Stimulated activated CD4-positive, alpha-beta T cell treated with anti-CD3 and anti-CD28 coated beads, Interleukin-2, amount 100 ng/mL, for 4 hours (primary cell): ENCODE results near the gene TYROBP.
A peak's percentile ranks its signal among the peaks of the same experiment; 100 is the strongest.
"Not testable (repeated sequence)": the region's sequence is repeated elsewhere in the genome, so short reads cannot be mapped to it uniquely, and the experiment has no call there.

Experiments used
- DNase-seq: peaks from one replicate; pipeline ENCODE4 v3.0.0-alpha.2; 2020; ENCODE audit warnings: low read depth

The TYROBP gene

GRCh38 chr19:35899547-35900214, 8.4 kb downstream of the TYROBP start:
- peak; percentile 86 for DNase-seq

GRCh38 chr19:35898499-35898809, 9.6 kb downstream of the TYROBP start:
- no peak for DNase-seq

- no peak for DNase-seq
Measured at GRCh38 chr19:35897706-35898451, 10.2 kb downstream of the TYROBP start.

DNA sequence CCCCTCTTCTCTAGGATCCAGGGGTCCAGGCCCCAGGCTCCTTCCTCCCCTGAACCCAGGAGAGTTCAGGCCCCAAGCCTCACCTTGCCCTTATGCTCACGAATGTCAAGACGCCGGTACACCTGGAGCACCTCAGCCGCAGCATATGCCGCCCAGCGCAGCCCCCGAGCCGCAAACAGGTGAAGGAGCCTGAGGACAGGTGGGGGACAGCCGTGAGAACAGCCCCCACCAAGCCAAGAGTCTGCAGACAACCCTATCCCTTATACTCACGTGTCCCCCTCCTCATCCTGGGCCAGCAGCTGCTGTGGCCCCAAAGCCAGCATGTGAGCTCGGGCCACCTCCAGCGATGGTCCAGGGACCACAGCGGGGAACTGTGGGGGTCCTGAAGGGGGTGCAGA, 11.5 kb downstream of the TYROBP start:
- DNase-seq, result no peak

GRCh38 chr19:35895911-35896642, 12.0 kb downstream of the TYROBP start:
- no peak for DNase-seq

DNA sequence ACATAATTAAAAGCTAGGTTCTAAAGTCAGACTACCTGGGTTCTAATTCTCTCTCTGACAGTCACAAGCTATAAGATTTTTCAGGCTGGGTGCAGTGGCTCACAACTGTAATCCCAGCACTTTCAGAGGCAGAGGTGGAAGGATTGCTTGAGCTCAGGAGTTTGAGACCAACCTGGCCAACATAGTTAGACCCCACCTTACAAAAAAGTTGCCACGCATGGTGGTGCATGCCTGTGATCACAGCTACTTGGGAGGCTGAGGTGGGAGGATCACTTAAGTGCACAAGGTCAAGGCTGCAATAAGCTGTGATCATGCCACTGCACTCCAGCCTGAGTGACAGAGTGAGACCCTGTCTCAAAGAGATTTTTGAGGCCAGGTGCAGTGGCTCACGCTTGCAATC, 13.8 kb downstream of the TYROBP start:
- DNase-seq, result no peak

GRCh38 chr19:35891819-35892218, 16.3 kb downstream of the TYROBP start:
- not testable (repeated sequence) for DNase-seq

GRCh38 chr19:35890113-35890650, 17.9 kb downstream of the TYROBP start:
- DNase-seq, result no peak

- DNase-seq, result no peak
Measured at GRCh38 chr19:35889370-35890112, 18.6 kb downstream of the TYROBP start.

DNA sequence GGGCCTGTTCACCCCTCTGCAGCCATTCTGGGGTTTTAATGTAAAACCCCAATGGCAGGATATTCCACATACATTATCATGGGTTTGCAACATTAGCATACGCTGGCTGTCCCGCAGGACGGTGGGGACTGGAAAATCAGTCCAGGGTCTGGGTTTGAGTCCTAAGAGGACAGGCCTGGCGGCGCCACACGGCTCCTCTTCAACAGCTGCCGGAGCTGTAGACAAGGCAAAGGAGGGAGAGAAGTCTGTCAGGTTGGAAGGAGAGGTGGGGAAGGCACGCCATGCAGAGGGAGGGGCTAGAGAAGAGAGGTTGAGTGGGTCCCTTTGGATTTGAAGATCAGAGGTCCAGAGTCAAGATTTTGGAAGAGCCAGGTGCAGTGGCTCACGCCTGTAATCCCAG, 19.7 kb downstream of the TYROBP start:
- DNase-seq, result no peak

DNA sequence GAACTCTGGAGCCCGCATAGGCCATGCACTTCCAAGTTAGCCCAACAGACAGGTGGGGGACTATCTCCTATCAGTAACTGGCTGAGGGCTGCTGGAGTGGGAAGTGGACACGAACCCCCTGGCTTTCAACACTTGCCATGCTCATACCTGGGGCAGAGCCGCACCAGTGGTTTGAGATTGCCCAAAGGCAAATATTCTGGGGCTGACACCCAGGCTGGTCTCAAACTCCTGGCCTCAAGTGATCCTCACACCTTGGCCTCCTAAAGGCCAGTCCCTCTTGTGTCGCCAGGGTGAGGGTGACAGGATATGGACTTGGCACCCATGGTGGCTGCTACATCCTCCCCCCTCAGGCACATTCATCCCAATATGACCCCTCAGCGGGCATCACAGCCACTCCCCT, 20.9 kb downstream of the TYROBP start:
- no peak for DNase-seq

GRCh38 chr19:35885904-35886303, 22.2 kb downstream of the TYROBP start:
- DNase-seq, result no peak

- no peak for DNase-seq
Measured at GRCh38 chr19:35885225-35885738, 22.8 kb downstream of the TYROBP start.

- DNase-seq, result no peak
Measured at GRCh38 chr19:35883882-35884281, 24.2 kb downstream of the TYROBP start.

DNA sequence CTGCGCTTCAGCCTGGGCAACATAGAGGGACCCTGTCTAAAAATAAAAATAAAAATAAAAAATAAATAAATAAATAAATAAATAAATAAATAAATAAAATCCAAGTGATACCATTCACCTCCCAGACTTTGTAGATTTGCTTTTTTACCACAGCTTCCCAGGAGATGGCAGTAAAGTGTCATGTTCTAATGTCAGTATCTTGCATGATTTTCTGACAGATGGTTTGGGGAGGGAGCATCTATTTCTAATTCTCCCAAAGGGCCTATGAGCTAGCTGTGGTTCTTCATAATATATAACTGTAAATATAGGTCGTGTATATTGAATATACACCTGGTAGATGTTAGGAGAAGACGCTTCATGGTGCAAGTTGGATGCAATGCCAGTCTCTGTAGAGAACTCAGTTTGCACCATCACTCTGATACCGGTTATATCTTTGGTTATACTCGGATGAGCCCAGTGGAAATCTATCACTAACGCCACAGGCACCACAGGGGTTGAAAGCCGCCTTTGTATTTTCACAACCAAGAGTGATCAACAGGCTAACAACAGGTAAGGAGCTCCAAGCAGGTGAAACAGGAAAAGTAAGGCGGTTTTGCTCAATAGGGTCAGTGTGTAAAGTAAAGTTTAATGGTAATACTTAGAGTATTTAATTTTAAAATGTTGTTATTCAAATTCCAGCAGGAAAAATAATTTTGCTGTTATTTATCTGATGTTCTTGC, 25.8 kb downstream of the TYROBP start:
- no peak for DNase-seq

DNA sequence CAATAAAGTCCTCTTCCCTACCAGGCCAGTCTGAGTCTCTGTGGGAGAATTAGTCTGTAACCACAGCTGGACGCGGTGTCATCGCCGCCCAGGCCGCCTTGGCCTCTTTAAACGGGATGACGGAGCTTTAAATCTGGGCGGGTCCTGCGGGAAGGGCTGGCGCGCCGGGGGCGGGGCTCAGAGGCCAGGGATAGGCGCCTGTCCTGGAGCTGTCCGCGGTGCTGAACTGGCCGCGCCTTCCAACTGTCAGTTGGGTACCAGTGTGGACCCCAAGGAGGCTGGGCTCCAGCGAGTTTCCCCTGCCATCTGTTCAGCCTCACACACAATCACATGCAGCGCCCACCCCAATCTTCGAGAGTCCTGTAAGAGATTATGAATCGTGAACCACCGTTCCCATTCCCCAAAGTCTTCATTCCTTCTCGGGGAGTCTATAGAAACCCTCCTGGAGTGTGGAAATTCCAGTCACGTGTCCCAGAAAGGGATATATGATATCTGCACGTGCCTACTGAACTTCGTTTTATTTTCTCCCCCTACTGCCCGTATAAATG, 28.3 kb downstream of the TYROBP start:
- DNase-seq, result no peak

DNA sequence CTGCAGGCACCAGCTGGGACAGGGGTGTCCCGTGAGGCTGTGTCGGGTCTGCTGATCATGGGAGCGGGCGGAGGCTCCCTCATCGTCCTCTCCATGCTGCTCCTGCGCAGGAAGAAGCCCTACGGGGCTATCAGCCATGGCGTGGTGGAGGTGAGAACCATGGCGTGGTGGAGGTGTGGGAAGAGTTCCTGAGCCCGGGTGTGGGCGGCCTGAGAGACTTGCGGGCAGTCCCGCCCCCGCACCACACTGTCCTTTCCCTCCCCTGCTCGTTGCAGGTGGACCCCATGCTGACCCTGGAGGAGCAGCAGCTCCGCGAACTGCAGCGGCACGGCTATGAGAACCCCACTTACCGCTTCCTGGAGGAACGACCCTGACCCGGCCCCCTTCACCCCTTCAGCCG, 29.0 kb downstream of the TYROBP start:
- no peak for DNase-seq

DNA sequence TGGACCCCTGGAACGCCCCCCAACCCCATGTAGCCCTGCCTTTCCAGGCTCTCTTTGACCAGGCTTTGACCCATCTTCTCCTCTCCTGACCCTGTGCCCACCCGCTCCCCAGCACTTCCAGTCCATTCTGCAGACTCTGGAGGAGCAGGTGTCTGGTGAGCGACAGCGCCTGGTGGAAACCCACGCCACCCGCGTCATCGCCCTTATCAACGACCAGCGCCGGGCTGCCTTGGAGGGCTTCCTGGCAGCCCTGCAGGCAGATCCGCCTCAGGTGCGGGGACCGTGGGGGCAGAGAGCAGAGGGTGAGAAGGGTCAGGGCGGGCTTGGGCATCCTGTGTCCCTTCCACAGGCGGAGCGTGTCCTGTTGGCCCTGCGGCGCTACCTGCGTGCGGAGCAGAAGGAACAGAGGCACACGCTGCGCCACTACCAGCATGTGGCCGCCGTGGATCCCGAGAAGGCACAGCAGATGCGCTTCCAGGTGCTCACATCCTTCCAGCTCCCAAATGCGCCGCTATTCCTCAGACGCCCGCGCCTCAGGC, 33.6 kb downstream of the TYROBP start:
- DNase-seq, result no peak

DNA sequence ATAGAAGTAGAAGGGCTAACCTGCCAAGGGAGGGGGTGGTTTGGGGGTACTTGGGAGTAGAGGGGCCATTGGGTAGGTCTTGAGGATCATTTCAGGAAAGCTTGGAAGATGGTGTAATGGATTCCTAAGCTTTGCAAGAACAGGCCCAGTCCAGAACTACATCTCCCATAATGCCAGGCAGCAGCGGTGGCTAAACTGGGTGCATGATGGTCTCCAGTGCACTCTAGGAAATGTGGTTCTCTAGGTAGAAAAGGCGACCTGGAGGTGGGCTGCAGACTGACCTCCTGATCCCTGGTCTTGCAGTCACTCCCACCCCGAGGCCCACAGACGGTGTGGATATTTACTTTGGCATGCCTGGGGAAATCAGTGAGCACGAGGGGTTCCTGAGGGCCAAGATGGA, 35.9 kb downstream of the TYROBP start:
- no peak for DNase-seq

DNA sequence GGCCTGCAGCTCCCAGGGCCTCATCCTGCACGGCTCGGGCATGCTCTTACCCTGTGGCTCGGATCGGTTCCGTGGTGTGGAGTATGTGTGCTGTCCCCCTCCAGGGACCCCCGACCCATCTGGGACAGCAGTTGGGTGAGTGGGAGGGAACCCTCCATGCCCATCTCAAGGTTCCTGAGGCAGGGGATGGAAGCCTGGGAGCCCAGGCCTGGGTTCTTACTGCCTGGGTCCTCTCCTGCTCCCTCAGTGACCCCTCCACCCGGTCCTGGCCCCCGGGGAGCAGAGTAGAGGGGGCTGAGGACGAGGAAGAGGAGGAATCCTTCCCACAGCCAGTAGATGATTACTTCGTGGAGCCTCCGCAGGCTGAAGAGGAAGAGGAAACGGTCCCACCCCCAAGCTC, 36.5 kb downstream of the TYROBP start:
- DNase-seq, result no peak

DNA sequence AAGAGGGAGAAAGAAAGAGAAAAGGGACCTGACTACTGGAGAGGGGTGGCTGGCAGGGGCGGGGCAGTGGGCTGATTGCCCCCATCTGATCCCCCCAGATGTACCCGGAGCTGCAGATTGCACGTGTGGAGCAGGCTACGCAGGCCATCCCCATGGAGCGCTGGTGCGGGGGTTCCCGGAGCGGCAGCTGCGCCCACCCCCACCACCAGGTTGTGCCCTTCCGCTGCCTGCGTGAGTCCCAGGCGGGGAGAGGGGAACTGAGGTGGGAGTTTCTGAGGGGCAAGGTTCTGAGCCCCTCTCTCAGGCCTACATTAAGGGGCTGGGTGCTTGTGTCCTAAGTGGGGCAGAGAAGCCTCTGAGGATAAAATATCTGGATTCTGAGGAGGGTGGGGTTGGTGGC, 37.3 kb downstream of the TYROBP start:
- no peak for DNase-seq
